Measurements from ENCODE around the gene YIPF2.
A peak's percentile ranks its signal among the peaks of the same experiment; 100 is the strongest.

The YIPF2 gene

GRCh38 chr19:10908380-10908960 is 20.0 kb downstream of the YIPF2 start:
- Mint-ChIP-seq H3K27ac (no peak overlapping the region), H3K4me3 (no peak overlapping the region), H3K4me1 (no peaks in the 10 kb centered on the region), H3K9me3 (no peaks in the 10 kb centered on the region), H3K36me3 (ENCODE audit: low read depth) (peaks cover 22% of the 10 kb centered on the region), H3K27me3 (ENCODE audit: low read depth) (no peaks in the 10 kb centered on the region)
- no peak for TF ChIP-seq CTCF (IDR thresholded peaks at IDR 0.05; ENCODE audit: unreplicated experiment in 3 of 3)

- Mint-ChIP-seq H3K27ac (no peak overlapping the region), H3K9me3 (peaks cover 4% of the 10 kb centered on the region), H3K27me3 (ENCODE audit: low read depth) (no peaks in the 10 kb centered on the region), H3K4me3 (no peak overlapping the region), H3K4me1 (no peaks in the 10 kb centered on the region), H3K36me3 (ENCODE audit: low read depth) (peaks cover 28% of the 10 kb centered on the region)
- no peak for TF ChIP-seq CTCF (IDR thresholded peaks at IDR 0.05; ENCODE audit: unreplicated experiment in 3 of 3)
Observed at GRCh38 chr19:10907925-10908324, 20.5 kb downstream of the YIPF2 start.

DNA sequence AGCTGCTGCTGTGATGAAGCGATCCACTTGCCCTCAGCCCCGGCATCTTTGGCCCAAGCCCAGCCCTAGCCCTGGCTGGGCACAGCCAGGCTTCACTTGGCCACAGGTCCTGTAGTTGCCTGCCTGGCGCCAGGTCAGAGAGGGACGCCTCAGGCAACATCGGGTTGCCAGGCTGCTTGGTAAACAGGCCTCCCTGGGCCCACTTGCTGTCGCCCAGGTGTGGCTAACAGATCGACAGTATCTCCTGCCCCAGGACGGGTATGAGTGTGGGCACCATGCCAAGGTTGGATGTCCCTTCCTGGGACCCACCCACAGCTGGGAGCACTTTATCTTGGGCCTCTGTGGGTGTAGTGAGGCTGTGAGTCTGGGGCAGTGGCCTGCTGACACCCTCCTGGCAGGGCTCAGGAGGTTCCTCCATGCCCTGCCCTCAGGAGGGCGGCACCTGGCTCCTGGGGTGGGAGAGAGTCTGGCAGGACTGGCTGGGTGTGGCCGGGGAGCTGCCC is 29.2 kb downstream of the YIPF2 start:
- Mint-ChIP-seq H3K4me3 (no peak overlapping the region), H3K9me3 (peaks cover 5% of the 10 kb centered on the region), H3K27me3 (ENCODE audit: low read depth) (no peaks in the 10 kb centered on the region), H3K4me1 (peaks cover 21% of the 10 kb centered on the region), H3K27ac (no peak overlapping the region), H3K36me3 (ENCODE audit: low read depth) (peaks cover 25% of the 10 kb centered on the region)
- no peak for TF ChIP-seq CTCF (IDR thresholded peaks at IDR 0.05; ENCODE audit: unreplicated experiment in 3 of 3)

DNA sequence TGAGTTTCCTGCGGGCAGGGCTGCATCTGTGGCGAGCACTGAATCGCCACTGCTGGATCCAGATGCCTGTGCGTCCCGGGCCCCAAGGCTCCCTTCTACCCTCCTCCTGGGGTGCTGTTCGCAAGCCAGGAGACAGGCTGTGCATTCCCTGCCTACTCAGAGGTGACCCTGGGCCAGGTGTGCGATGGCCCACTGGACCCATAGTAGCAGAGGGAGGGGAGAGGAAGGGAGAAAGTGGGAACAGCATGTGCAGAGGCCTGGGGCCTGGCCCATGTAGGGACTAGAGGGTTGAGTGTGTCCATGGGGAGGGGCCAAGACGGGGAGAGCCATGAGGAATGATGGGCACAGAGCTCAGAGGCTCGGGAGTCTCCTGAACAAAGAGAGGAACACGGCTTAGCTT is 29.8 kb downstream of the YIPF2 start:
- Mint-ChIP-seq H3K4me3 (no peak overlapping the region), H3K9me3 (peaks cover 5% of the 10 kb centered on the region), H3K4me1 (peaks cover 27% of the 10 kb centered on the region), H3K27ac (no peak overlapping the region), H3K36me3 (ENCODE audit: low read depth) (peaks cover 21% of the 10 kb centered on the region), H3K27me3 (ENCODE audit: low read depth) (no peaks in the 10 kb centered on the region)
- TF ChIP-seq CTCF (IDR thresholded peaks at IDR 0.05; ENCODE audit: unreplicated experiment in 3 of 3), result no peak

DNA sequence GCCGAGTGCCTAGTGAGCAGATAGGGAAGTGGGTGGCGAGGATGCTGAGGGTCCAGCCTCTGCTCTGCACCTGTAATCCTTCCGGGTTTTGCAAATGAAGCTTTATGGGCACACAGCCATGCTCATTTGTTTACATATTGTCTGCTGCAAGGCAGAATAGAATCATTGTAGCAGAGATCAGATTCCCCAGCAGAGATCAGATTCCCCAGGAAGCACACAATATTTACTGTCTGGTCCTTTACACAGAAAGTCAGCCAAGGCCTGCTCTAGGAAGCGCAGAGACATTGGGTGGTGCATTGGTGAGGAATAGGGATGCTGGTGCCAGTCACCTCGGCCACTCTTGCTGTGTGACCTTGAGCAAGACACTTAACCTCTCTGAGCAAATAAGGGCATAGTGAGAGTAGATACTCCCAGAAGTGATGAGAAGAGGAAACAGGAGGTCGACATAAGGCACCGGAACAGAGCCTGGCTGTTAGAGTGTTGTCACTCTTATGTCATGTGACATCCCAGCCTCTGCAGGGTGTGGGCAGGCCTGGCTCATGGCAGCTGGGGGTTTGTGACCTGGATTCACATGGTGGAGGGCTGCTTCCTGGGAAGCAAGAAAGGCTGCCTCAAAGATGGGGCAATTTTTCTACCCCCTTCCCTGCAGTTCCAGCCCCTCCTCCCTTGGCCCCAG is 31.4 kb downstream of the YIPF2 start:
- Mint-ChIP-seq H3K9me3 (no peaks in the 10 kb centered on the region), H3K27ac (peak overlapping the region; percentile 62 to 81 (median 71)), H3K4me3 (no peak overlapping the region), H3K36me3 (ENCODE audit: low read depth) (peaks cover 8% of the 10 kb centered on the region), H3K4me1 (peaks cover 34% of the 10 kb centered on the region), H3K27me3 (ENCODE audit: low read depth) (no peaks in the 10 kb centered on the region)
- no peak for TF ChIP-seq CTCF (IDR thresholded peaks at IDR 0.05; ENCODE audit: unreplicated experiment in 3 of 3)

- Mint-ChIP-seq H3K4me1 (peaks cover 45% of the 10 kb centered on the region), H3K4me3 (no peak overlapping the region), H3K27me3 (ENCODE audit: low read depth) (no peaks in the 10 kb centered on the region), H3K9me3 (no peaks in the 10 kb centered on the region), H3K27ac (peak overlapping the region in 1 of 3 experiments; percentile 81), H3K36me3 (ENCODE audit: low read depth) (peaks cover 8% of the 10 kb centered on the region)
- peak in 1 of 3 experiments; percentile 11 for TF ChIP-seq CTCF (IDR thresholded peaks at IDR 0.05; ENCODE audit: unreplicated experiment in 3 of 3)
Observed at GRCh38 chr19:10895920-10896319, 32.5 kb downstream of the YIPF2 start.

All from nephron (organoid).